Cardiac muscle cell (in vitro differentiated cells and primary cell): ENCODE results near the gene PICALM. TPM values are rescaled to one million over a fixed set of nuclear protein-coding genes. Genes with fewer than 3 reads are reported as not detected.
A peak's percentile ranks its signal among the peaks of the same experiment; 100 is the strongest.

ENCODE experiments used
- DNase-seq, 2 donors: peaks; one replicate each; pipeline versions ENCODE4 v3.0.0 to v3.0.0-alpha.2; 2010 to 2017; ENCODE audit warnings: low read depth in 1 of 2, low spot score in 1 of 2
- H3K27ac ChIP-seq: fragments of 200-600 bp; sonication (generic); 2 replicates; pipeline ENCODE4 v1.5.1; 2016
- H3K27me3 ChIP-seq: fragments of 200-600 bp; sonication (generic); 2 replicates; pipeline ENCODE4 v1.6.0; 2016; ENCODE audit warnings: control low read depth
- H3K36me3 ChIP-seq: fragments of 200-600 bp; sonication (generic); 2 replicates; pipeline ENCODE4 v1.5.1; 2016; ENCODE audit warnings: control low read depth
- H3K4me1 ChIP-seq: fragments of 200-600 bp; sonication (generic); 2 replicates; pipeline ENCODE4 v1.8.1; 2017; ENCODE audit warnings: low read depth, mild to moderate bottlenecking, mixed run types
- H3K4me3 ChIP-seq: fragments of 200-600 bp; sonication (generic); 2 replicates; pipeline ENCODE4 v1.5.1; 2016; ENCODE audit warnings: mild to moderate bottlenecking
- H3K9me3 ChIP-seq: fragments of 200-600 bp; sonication (generic); 2 replicates; pipeline ENCODE4 v1.5.1; 2017; ENCODE audit warnings: low read depth, mild to moderate bottlenecking, control low read depth
- polyA plus RNA-seq: library from polyadenylated mRNA; unstranded; fragments of >200 nt; fragmentation: Nextera tagmentation; extraction: Ambion mirVana; gene quantifications from 2 replicates; pipeline ENCODE4 v1.2.1, GENCODE V29; 2016
- total RNA-seq: library from RNA; depleted of rRNA; stranded (reverse); fragments of >200 nt; gene quantifications from 2 replicates; pipeline ENCODE4 v1.2.3, GENCODE V29; 2016
- TF ChIP-seq, protein P1 (sequence below): IDR thresholded peaks from 2 replicates; pipeline ENCODE4 v1.5.1; 2012; ENCODE audit warnings: low read depth, mild to moderate bottlenecking, low read length

Gene PICALM
- total and polyA plus RNA-seq, 2 experiments from 2014 or later: 49.9 to 110 TPM

DNA sequence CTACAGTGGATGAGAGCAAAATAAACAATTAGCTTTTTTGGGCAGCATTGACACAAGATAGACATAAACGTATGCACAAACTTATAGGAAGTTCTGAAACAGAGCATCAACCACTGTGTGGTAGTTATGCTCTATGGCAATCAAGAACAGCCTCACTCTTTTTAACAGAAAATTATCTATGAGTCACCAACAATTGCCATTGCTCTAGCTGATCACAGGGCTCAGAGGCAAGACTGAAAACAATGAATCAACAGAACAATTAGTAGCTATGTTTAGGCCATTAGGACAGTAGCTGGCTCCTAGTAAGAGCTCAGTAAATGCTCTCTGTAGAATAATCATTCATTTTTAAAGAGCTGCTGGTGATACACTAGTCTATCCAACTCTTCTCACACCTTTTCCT lies 34.9 kb upstream of the PICALM start:
- Histone ChIP-seq H3K27me3 (no peaks in the 10 kb centered on the region), H3K4me3 (no peak overlapping the region), H3K27ac (no peak overlapping the region), H3K36me3 (no peaks in the 10 kb centered on the region), H3K9me3 (no peaks in the 10 kb centered on the region), H3K4me1 (no peaks in the 10 kb centered on the region)
- TF ChIP-seq, protein P1, sequence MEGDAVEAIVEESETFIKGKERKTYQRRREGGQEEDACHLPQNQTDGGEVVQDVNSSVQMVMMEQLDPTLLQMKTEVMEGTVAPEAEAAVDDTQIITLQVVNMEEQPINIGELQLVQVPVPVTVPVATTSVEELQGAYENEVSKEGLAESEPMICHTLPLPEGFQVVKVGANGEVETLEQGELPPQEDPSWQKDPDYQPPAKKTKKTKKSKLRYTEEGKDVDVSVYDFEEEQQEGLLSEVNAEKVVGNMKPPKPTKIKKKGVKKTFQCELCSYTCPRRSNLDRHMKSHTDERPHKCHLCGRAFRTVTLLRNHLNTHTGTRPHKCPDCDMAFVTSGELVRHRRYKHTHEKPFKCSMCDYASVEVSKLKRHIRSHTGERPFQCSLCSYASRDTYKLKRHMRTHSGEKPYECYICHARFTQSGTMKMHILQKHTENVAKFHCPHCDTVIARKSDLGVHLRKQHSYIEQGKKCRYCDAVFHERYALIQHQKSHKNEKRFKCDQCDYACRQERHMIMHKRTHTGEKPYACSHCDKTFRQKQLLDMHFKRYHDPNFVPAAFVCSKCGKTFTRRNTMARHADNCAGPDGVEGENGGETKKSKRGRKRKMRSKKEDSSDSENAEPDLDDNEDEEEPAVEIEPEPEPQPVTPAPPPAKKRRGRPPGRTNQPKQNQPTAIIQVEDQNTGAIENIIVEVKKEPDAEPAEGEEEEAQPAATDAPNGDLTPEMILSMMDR: no peak
- DNase-seq: no peak

- DNase-seq: no peak
- Histone ChIP-seq H3K27me3 (no peaks in the 10 kb centered on the region), H3K9me3 (no peaks in the 10 kb centered on the region), H3K27ac (no peak overlapping the region), H3K36me3 (no peaks in the 10 kb centered on the region), H3K4me1 (no peaks in the 10 kb centered on the region), H3K4me3 (no peak overlapping the region)
- TF ChIP-seq, protein P1: no peak
Observed at GRCh38 chr11:86101941-86102407, 33.1 kb upstream of the PICALM start.

DNA sequence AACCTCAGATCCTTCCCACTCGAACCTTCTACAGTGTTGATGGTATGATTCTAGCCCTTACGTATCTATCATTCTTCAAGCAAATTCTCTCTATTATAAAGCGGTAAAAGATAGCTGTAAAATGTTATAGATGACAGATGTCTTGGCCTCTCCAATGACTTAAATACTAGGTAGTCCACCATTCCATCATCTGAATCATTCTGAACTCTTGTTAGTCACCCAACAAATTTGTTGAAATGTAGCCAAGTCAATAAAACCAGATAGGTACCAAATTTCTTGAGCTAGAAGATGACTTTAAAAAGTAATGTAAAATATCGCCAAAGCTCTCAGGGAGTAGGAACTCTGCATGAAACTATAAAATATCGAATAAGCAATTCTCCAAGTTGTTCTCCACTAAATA lies 32.6 kb upstream of the PICALM start:
- DNase-seq: no peak
- TF ChIP-seq, protein P1: no peak
- Histone ChIP-seq H3K4me3 (no peak overlapping the region), H3K4me1 (no peaks in the 10 kb centered on the region), H3K27me3 (no peaks in the 10 kb centered on the region), H3K9me3 (no peaks in the 10 kb centered on the region), H3K27ac (no peak overlapping the region), H3K36me3 (no peaks in the 10 kb centered on the region)

DNA sequence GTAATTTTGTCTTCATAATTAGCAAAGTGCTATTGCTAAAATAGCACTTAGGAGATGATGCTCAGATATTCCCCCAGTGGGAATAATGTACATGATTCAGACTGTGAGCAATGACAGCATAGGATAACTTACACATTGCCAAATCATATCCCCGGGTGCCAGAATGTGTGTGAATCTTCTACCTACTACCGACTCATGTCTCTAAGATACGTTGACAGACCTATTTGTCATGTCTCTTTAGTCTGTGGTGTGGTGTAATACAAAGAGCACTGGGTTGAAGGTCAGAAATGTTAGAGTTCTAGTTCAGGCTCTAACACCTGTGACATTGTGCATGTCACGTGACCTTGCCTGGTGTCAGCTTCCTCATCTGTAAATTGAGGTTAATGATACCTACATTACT lies 31.0 kb upstream of the PICALM start:
- peak in 1 of 2 donors; percentile 17 for DNase-seq
- H3K36me3 ChIP-seq: no peaks in the 10 kb centered on the region
- TF ChIP-seq, protein P1: no peak
- no peaks in the 10 kb centered on the region for H3K27me3 ChIP-seq
- no peak overlapping the region for H3K27ac ChIP-seq
- no peaks in the 10 kb centered on the region for H3K4me1 ChIP-seq
- no peaks in the 10 kb centered on the region for H3K9me3 ChIP-seq
- no peak overlapping the region for H3K4me3 ChIP-seq

- Histone ChIP-seq H3K9me3 (no peaks in the 10 kb centered on the region), H3K4me3 (no peak overlapping the region), H3K4me1 (no peaks in the 10 kb centered on the region), H3K27me3 (no peaks in the 10 kb centered on the region), H3K27ac (no peak overlapping the region), H3K36me3 (no peaks in the 10 kb centered on the region)
- DNase-seq: no peak
- TF ChIP-seq, protein P1: no peak
Observed at GRCh38 chr11:86097980-86098379, 29.1 kb upstream of the PICALM start.

GRCh38 chr11:86091566-86091965 lies 22.7 kb upstream of the PICALM start:
- no peaks in the 10 kb centered on the region for H3K36me3 ChIP-seq
- H3K4me3 ChIP-seq: no peak overlapping the region
- no peaks in the 10 kb centered on the region for H3K27me3 ChIP-seq
- TF ChIP-seq, protein P1: no peak
- no peaks in the 10 kb centered on the region for H3K4me1 ChIP-seq
- DNase-seq: peak in 1 of 2 donors; percentile 86
- no peak overlapping the region for H3K27ac ChIP-seq
- H3K9me3 ChIP-seq: no peaks in the 10 kb centered on the region
